Activated CD4-positive, alpha-beta T cell treated with anti-CD3 and anti-CD28 coated beads for 36 hours (primary cell): ENCODE results near the gene PCDHA5. TPM values are rescaled to one million over a fixed set of nuclear protein-coding genes. Genes with fewer than 3 reads are reported as not detected.
A peak's percentile ranks its signal among the peaks of the same experiment; 100 is the strongest.
"Not testable (repeated sequence)": the region's sequence is repeated elsewhere in the genome, so short reads cannot be mapped to it uniquely, and the experiment has no call there.

ENCODE experiments used
- ATAC-seq: fragments of 200-7000 bp; cut with Tn5 transposase; one replicate; pipeline ENCODE4 v1.10.0; 2021; ENCODE audit warnings: mild to moderate bottlenecking, moderate library complexity
- CTCF ChIA-PET: fragments of 350-600 bp; sonication (Branson Sonifier 250); formaldehyde crosslinking; loops from one replicate; lab custom pipeline; 2021; ENCODE audit warnings: antibody characterized with exemption; lab: Charles Lee
- POLR2A ChIA-PET: fragments of 350-600 bp; sonication (Branson Sonifier 250); formaldehyde crosslinking; loops from one replicate; lab custom pipeline; 2021; ENCODE audit warnings: antibody characterized with exemption, inconsistent platforms; lab: Charles Lee
- DNase-seq: peaks from one replicate; pipeline ENCODE4 v3.0.0-alpha.2; 2020
- H3K27ac Mint-ChIP-seq: one replicate; pipeline ENCODE4 v1.8.0; 2021; ENCODE audit warnings: mixed read lengths
- H3K27me3 Mint-ChIP-seq: one replicate; pipeline ENCODE4 v1.8.0; 2021; ENCODE audit warnings: mixed read lengths
- H3K36me3 Mint-ChIP-seq: one replicate; pipeline ENCODE4 v1.8.0; 2021; ENCODE audit warnings: low read depth, mixed read lengths
- H3K4me1 Mint-ChIP-seq: one replicate; pipeline ENCODE4 v1.8.0; 2021; ENCODE audit warnings: mixed read lengths
- H3K4me3 Mint-ChIP-seq: one replicate; pipeline ENCODE4 v1.8.0; 2021; ENCODE audit warnings: mild to moderate bottlenecking, moderate library complexity, mixed read lengths
- H3K9me3 Mint-ChIP-seq: one replicate; pipeline ENCODE4 v1.8.0; 2021; ENCODE audit warnings: low read depth, mixed read lengths
- intact Hi-C, 2 experiments: fragments of 100-400 bp; cut with DNase I in 1 of 2; cut with micrococcal nuclease in 1 of 2; formaldehyde crosslinking; loops; one replicate each; pipeline versions ENCODE4 v1.14.2 to v1.15.1; 2022 to 2024; cut with DNase I, micrococcal nuclease
- total RNA-seq, 2 experiments: library from RNA; stranded (reverse); gene quantifications; one replicate each; pipeline ENCODE4 v1.2.3, GENCODE V29; 2021

PCDHA5 gene
- total RNA-seq, 2 experiments from 2014 or later, result not detected

DNA sequence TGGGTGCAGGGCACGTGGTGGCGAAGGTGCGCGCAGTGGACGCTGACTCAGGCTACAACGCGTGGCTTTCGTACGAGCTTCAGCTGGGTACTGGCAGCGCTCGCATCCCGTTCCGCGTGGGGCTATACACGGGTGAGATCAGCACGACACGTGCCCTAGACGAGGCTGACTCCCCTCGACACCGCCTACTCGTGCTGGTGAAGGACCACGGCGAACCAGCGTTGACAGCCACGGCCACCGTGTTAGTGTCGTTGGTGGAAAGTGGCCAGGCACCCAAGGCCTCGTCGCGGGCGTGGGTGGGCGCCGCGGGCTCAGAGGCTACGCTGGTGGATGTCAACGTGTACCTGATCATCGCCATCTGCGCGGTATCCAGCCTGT lies 24.7 kb upstream of the PCDHA5 start:
- Mint-ChIP-seq H3K27me3 (peaks cover 32% of the 10 kb centered on the region), H3K36me3 (peaks cover 24% of the 10 kb centered on the region), H3K4me1 (no peaks in the 10 kb centered on the region), H3K9me3 (peaks cover 28% of the 10 kb centered on the region), H3K27ac (no peak overlapping the region), H3K4me3 (no peak overlapping the region)
- intact Hi-C loops, result loop anchor here in 1 of 2 experiments (10.0 kb wide), 1 partner anchor 568 kb away; the partner anchor contains the start of gene PCDHGA5
- DNase-seq, result no peak
- ChIA-PET CTCF (interaction anchor here (0.5 kb wide), 1 partner anchor 62 kb away, joined by 3 read pairs; no protein-coding TSS in a partner anchor), POLR2A (no interaction called here)
- no peak for ATAC-seq

DNA sequence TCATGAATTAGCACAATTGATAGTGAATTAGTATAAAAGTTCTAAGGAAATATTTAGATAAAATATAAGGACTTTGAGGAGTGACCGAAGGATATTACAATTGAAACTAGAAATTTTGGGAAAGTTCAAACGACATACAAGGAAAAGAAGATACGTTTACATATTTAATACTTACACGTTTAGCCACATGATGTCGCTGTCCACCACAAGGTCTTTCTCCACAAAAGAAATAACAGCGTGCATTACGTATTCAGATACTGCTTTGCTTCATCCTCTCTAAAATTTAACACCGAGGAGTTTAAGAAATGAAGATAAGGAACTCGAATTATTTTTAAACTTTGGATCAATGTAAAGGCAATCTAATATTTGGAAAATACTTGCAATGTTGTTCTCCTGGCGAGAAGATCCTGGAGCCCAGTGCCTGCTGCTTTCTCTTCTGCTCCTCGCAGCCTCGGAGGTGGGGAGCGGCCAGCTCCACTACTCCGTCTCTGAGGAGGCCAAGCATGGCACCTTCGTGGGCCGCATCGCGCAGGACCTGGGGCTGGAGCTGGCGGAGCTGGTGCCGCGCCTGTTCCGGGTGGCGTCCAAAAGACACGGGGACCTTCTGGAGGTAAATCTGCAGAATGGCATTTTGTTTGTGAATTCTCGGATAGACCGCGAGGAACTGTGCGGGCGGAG lies 20.5 kb upstream of the PCDHA5 start, which contains the start of gene PCDHA3:
PCDHA3 (plus strand) TSS at position 242 of the 678 bp plus-strand sequence.
- DNase-seq (no peak), ATAC-seq (no peak)
- Mint-ChIP-seq H3K9me3 (peaks cover 19% of the 10 kb centered on the region), H3K4me3 (no peak within 1 kb of the TSS), H3K27ac (no peak within 1 kb of the TSS), H3K4me1 (no peaks in the 10 kb centered on the region), H3K36me3 (peaks cover 7% of the 10 kb centered on the region), H3K27me3 (peaks cover 26% of the 10 kb centered on the region)
- POLR2A ChIA-PET, result no interaction called here
- CTCF ChIA-PET, result interaction anchor here (1.1 kb wide), 1 partner anchor 16 kb away, joined by 3 read pairs; no protein-coding TSS in a partner anchor
- intact Hi-C loops, result loop anchor here in 1 of 2 experiments (5.0 kb wide), 1 partner anchor 41 kb away; the partner anchor contains the start of gene PCDHA8

DNA sequence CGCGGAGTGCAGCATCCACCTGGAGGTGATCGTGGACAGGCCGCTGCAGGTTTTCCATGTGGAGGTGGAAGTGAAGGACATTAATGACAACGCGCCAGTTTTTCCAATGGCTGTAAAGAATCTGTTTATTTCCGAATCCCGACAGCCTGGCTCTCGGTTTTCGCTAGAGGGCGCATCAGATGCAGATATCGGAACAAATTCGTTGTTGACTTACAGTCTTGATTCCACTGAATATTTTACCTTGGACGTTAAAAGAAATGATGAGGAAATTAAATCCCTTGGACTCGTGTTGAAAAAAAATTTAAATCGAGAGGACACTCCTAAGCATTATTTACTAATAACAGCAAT lies 19.9 kb upstream of the PCDHA5 start:
- H3K36me3 Mint-ChIP-seq, result peaks cover 7% of the 10 kb centered on the region
- H3K27me3 Mint-ChIP-seq, result peaks cover 27% of the 10 kb centered on the region
- ChIA-PET CTCF (interaction anchor here (1.1 kb wide), 1 partner anchor 16 kb away, joined by 3 read pairs; no protein-coding TSS in a partner anchor), POLR2A (no interaction called here)
- peaks cover 17% of the 10 kb centered on the region for H3K9me3 Mint-ChIP-seq
- intact Hi-C loops, result loop anchor here in 1 of 2 experiments (5.0 kb wide), 1 partner anchor 41 kb away; the partner anchor contains the start of gene PCDHA8
- no peaks in the 10 kb centered on the region for H3K4me1 Mint-ChIP-seq
- ATAC-seq, result no peak
- DNase-seq, result no peak
- no peak overlapping the region for H3K27ac Mint-ChIP-seq
- H3K4me3 Mint-ChIP-seq, result no peak overlapping the region

DNA sequence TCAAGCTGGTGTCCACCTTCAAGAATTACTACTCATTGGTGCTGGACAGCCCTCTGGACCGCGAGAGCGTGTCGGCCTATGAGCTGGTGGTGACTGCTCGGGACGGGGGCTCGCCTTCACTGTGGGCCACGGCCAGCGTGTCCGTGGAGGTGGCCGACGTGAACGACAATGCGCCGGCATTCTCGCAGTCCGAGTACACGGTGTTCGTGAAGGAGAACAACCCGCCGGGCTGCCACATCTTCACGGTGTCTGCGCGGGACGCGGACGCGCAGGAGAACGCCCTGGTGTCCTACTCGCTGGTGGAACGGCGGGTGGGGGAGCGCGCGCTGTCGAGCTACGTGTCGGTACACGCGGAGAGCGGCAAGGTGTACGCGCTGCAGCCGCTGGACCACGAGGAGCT lies 19.0 kb upstream of the PCDHA5 start:
- peaks cover 18% of the 10 kb centered on the region for H3K9me3 Mint-ChIP-seq
- H3K36me3 Mint-ChIP-seq, H3K4me1 Mint-ChIP-seq, H3K27ac Mint-ChIP-seq, H3K4me3 Mint-ChIP-seq, ATAC-seq, POLR2A ChIA-PET, DNase-seq, CTCF ChIA-PET: not testable (repeated sequence)
- H3K27me3 Mint-ChIP-seq, result peaks cover 28% of the 10 kb centered on the region
- intact Hi-C loops, result loop anchor here in 1 of 2 experiments (5.0 kb wide), 1 partner anchor 40 kb away; the partner anchor contains the start of gene PCDHA8

DNA sequence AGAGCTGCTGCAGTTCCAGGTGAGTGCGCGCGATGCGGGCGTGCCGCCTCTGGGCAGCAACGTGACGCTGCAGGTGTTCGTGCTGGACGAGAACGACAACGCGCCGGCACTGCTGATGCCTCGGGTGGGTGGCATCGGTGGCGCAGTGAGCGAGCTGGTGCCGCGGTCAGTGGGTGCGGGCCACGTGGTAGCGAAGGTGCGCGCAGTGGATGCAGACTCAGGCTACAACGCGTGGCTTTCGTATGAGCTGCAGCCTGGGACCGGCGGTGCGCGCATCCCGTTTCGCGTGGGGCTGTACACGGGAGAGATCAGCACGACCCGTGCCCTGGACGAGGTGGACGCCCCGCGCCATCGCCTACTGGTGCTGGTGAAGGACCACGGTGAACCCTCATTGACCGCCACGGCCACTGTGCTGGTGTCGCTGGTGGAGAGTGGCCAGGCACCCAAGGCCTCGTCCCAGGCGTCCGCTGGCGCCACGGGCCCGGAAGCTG lies 18.6 kb upstream of the PCDHA5 start:
- H3K36me3 Mint-ChIP-seq, result peaks cover 7% of the 10 kb centered on the region
- POLR2A ChIA-PET, result no interaction called here

DNA sequence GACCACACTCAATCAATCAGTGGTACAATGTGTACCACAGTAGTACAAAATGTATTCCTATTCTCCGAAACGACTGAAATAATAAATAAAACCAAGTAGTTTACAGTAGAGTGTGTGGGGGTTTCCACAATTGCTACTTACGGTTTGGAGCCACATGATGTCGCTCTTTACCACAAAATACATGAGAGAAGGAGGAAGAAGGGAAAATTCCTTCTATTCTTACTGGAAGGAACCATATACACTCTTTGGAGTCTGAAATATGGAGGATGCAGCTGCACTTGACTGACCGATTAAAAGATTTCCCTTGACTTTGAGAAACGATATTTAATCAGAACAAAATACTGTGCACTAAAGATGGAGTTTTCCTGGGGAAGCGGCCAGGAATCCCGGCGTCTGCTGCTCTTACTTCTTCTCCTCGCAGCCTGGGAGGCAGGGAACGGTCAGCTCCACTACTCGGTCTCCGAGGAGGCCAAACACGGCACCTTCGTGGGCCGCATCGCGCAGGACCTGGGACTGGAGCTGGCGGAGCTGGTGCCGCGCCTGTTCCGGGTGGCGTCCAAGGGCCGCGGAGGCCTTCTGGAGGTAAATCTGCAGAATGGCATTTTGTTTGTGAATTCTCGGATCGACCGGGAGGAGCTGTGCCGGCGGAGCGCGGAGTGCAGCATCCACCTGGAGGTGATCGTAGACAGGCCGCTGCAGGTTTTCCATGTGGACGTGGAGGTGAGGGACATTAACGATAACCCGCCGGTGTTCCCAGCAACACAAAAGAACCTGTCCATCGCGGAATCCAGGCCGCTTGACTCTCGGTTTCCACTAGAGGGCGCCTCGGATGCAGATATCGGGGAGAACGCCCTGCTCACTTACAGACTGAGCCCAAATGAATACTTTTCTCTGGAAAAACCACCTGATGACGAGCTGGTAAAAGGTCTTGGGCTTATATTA lies 14.3 kb upstream of the PCDHA5 start, which contains the start of gene PCDHA4:
PCDHA4 (plus strand) TSS at position 235 of the 942 bp plus-strand sequence.
- no peak for ATAC-seq
- Mint-ChIP-seq H3K4me3 (no peak within 1 kb of the TSS), H3K36me3 (peaks cover 2% of the 10 kb centered on the region), H3K4me1 (no peaks in the 10 kb centered on the region), H3K27me3 (peaks cover 21% of the 10 kb centered on the region), H3K27ac (no peak within 1 kb of the TSS), H3K9me3 (peaks cover 10% of the 10 kb centered on the region)
- DNase-seq, result peak; percentile 48
- POLR2A ChIA-PET, result no interaction called here
- intact Hi-C loops, result no loop called here
- CTCF ChIA-PET, result interaction anchor here (0.7 to 1.1 kb wide), 5 partner anchors 13 to 416 kb away, joined by 3 read pairs; partner anchors contain the start of gene PCDHB14

More for the DNA sequence above, 18.6 kb upstream of the PCDHA5 start:
- H3K9me3 Mint-ChIP-seq, result peaks cover 17% of the 10 kb centered on the region
- intact Hi-C loops, result loop anchor here in 1 of 2 experiments (5.0 kb wide), 1 partner anchor 39 kb away; the partner anchor contains the start of gene PCDHA8
- no peaks in the 10 kb centered on the region for H3K4me1 Mint-ChIP-seq
- no peak overlapping the region for H3K4me3 Mint-ChIP-seq
- DNase-seq (no peak), ATAC-seq (no peak)
- H3K27ac Mint-ChIP-seq, result no peak overlapping the region
- CTCF ChIA-PET, result no interaction called here
- H3K27me3 Mint-ChIP-seq, result peaks cover 31% of the 10 kb centered on the region

DNA sequence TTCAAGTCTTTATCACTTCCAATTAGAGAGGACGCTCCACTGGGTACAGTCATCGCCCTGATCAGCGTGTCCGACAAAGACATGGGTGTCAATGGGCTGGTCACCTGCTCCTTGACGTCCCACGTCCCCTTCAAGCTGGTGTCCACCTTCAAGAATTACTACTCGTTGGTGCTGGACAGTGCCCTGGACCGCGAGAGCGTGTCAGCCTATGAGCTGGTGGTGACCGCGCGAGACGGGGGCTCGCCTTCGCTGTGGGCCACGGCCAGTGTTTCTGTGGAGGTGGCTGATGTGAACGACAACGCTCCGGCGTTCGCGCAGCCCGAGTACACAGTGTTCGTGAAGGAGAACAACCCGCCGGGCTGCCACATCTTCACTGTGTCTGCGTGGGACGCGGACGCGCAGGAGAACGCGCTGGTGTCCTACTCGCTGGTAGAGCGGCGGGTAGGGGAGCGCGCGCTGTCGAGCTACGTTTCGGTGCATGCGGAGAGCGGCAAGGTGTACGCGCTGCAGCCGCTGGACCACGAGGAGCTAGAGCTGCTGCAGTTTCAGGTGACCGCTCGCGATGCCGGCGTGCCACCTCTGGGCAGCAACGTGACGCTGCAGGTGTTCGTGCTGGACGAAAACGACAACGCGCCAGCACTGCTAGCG lies 13.0 kb upstream of the PCDHA5 start:
- intact Hi-C loops, POLR2A ChIA-PET, ATAC-seq, H3K27ac Mint-ChIP-seq, CTCF ChIA-PET, DNase-seq, H3K36me3 Mint-ChIP-seq, H3K4me1 Mint-ChIP-seq, H3K4me3 Mint-ChIP-seq: not testable (repeated sequence)
- H3K27me3 Mint-ChIP-seq, result peaks cover 23% of the 10 kb centered on the region
- H3K9me3 Mint-ChIP-seq, result peaks cover 17% of the 10 kb centered on the region

DNA sequence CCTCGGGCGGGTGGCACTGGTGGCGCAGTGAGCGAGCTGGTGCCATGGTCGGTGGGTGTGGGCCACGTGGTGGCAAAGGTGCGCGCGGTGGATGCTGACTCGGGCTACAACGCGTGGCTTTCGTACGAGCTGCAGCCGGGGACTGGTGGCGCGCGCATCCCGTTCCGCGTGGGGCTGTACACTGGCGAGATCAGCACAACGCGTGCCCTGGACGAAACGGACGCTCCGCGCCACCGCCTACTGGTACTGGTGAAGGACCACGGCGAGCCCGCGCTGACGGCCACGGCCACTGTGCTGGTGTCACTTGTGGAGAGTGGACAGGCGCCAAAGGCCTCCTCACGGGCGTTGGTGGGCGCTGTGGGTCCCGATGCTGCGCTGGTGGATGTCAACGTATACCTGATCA lies 12.5 kb upstream of the PCDHA5 start:
- DNase-seq, result no peak
- H3K27ac Mint-ChIP-seq, result no peak overlapping the region
- ChIA-PET POLR2A (no interaction called here), CTCF (no interaction called here)
- H3K36me3 Mint-ChIP-seq, result peaks cover 2% of the 10 kb centered on the region
- H3K4me1 Mint-ChIP-seq, result no peaks in the 10 kb centered on the region
- H3K27me3 Mint-ChIP-seq, result peaks cover 21% of the 10 kb centered on the region
- peaks cover 15% of the 10 kb centered on the region for H3K9me3 Mint-ChIP-seq
- no peak overlapping the region for H3K4me3 Mint-ChIP-seq
- intact Hi-C loops, result no loop called here
- no peak for ATAC-seq

DNA sequence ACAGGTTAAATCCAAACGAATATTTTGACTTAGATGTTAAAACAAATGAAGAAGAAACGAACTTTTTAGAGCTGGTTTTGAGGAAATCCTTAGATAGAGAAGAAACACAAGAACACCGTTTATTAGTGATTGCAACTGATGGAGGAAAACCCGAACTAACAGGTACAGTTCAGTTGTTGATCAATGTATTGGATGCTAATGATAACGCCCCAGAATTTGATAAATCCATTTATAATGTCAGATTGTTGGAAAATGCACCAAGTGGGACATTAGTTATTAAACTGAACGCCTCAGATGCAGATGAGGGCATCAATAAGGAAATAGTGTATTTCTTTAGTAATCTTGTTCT lies 842 bp downstream of the PCDHA5 start:
- no peak overlapping the region for H3K4me3 Mint-ChIP-seq
- peaks cover 3% of the 10 kb centered on the region for H3K36me3 Mint-ChIP-seq
- peaks cover 9% of the 10 kb centered on the region for H3K27me3 Mint-ChIP-seq
- H3K27ac Mint-ChIP-seq, result no peak overlapping the region
- ATAC-seq (no peak), DNase-seq (no peak)
- no peaks in the 10 kb centered on the region for H3K4me1 Mint-ChIP-seq
- ChIA-PET CTCF (interaction anchor here (1.6 kb wide), 1 partner anchor 17 kb away, joined by 6 read pairs; no protein-coding TSS in a partner anchor), POLR2A (no interaction called here)
- peaks cover 8% of the 10 kb centered on the region for H3K9me3 Mint-ChIP-seq
- intact Hi-C loops, result no loop called here

DNA sequence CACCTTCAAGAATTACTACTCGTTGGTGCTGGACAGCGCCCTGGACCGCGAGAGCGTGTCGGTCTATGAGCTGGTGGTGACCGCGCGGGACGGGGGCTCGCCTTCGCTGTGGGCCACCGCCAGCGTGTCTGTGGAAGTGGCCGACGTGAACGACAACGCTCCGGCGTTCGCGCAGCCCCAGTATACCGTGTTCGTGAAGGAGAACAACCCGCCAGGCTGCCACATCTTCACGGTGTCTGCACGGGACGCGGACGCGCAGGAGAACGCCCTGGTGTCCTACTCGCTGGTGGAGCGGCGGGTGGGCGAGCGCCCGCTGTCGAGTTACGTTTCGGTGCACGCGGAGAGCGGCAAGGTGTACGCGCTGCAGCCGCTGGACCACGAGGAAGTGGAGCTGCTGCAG lies 1.6 kb downstream of the PCDHA5 start:
- H3K9me3 Mint-ChIP-seq, CTCF ChIA-PET, H3K4me3 Mint-ChIP-seq, H3K4me1 Mint-ChIP-seq, DNase-seq, H3K36me3 Mint-ChIP-seq, ATAC-seq, H3K27ac Mint-ChIP-seq, POLR2A ChIA-PET, intact Hi-C loops: not testable (repeated sequence)
- H3K27me3 Mint-ChIP-seq, result peaks cover 14% of the 10 kb centered on the region

DNA sequence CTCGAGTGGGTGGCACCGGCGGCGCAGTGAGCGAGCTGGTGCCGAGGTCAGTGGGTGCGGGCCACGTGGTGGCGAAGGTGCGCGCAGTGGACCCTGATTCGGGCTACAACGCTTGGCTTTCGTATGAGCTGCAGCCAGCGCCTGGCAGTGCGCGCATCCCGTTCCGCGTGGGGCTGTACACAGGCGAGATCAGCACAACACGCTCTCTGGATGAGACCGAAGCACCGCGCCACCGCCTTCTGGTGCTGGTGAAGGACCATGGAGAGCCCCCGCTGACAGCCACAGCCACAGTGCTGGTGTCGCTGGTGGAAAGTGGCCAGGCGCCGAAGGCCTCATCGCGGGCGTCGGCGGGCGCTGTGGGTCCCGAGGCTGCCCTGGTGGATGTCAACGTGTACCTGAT lies 2.1 kb downstream of the PCDHA5 start:
- CTCF ChIA-PET, result no interaction called here
- Mint-ChIP-seq H3K9me3 (peaks cover 11% of the 10 kb centered on the region), H3K27ac (no peak overlapping the region), H3K4me1 (no peaks in the 10 kb centered on the region), H3K36me3 (peaks cover 9% of the 10 kb centered on the region), H3K27me3 (peaks cover 16% of the 10 kb centered on the region), H3K4me3 (no peak overlapping the region)
- ATAC-seq, result no peak
- POLR2A ChIA-PET, result no interaction called here
- intact Hi-C loops, result no loop called here
- no peak for DNase-seq
